Measurements from ENCODE around the gene SEC14L2.

SEC14L2 gene

DNA sequence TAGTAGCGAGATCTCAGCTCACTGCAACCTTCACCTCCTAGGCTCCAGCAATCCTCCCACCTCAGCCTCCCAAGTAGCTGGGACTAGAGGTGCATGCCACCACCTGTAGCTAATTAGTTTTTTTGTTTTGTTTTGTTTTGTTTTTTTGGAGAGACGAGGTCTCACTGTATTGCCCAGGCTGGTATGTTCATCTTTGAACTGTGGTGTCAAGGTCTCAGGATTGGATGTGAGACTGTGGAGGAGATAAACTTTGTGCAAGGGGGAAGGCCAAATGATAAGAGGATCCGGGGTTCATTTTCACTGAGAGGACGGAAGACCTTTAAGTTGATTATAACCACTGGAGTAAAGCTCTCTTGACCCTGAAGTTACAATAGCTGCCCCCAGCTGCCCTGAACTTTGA is 8.9 kb downstream of the SEC14L2 start:
- no peak for DNase-seq (ENCODE audit: low spot score)

- no peak for DNase-seq (ENCODE audit: low spot score)
Measured at GRCh38 chr22:30406400-30406799, 9.6 kb downstream of the SEC14L2 start.

- no peak for DNase-seq (ENCODE audit: low spot score)
Measured at GRCh38 chr22:30408388-30409102, 11.7 kb downstream of the SEC14L2 start.

- no peak for DNase-seq (ENCODE audit: low spot score)
Measured at GRCh38 chr22:30411780-30412179, 15.0 kb downstream of the SEC14L2 start.

DNA sequence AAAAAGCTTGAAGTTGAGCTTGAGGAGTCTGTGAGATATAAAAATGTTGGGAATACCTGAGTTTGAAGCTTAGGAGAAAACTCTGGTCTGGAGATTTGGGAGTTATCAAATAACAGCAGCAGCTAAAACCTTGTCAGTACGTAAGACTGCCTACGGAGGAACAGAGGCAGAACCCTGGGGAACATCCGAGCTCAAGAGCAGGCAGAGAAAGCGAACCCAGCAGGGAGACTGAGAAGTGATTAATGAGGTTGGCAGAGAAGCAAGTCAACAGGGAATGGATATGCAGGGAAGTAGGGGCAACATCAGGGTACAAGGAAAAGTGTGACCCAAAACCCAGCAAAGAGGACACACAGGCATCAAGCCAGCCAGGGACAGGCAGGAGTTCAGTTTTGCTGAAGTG is 16.2 kb downstream of the SEC14L2 start:
- DNase-seq (ENCODE audit: low spot score) = no peak

DNA sequence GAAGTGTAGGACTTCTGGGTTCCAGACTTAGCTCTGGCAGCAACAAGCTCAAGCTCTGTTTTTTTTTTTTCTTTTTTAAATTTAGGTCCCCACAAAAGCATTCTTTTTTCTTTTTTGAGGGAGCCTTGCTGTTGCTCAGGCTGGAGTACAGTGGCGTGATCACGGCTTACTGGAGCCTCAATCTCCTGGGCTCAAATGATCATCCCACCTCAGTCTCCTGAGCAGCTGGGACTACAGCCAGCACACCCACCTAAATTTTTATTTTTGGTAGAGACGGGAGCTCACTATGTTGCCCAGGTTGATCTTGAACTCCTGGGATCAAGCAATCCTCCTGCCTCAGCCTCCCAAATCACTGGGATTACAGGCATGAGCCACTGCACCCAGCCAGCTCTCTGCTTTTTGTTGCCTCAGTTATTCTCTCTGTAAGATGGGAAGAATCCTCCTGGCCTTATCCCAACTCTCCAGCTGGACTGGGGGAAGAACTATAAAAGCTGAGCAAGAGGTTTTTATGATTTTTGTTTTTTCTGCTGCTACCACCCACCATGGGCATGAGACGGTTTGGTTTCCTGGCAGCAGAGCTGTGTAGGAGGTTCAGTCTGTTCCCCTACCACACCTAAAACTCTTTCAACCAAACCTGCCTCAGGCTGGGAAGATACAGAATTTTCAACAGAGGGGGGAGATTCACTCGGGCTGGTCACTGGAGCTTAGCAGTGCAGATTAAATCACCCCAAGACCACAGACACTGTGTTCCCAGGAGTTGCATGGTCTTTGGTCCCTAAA is 17.1 kb downstream of the SEC14L2 start:
- no peak for DNase-seq (ENCODE audit: low spot score)

DNA sequence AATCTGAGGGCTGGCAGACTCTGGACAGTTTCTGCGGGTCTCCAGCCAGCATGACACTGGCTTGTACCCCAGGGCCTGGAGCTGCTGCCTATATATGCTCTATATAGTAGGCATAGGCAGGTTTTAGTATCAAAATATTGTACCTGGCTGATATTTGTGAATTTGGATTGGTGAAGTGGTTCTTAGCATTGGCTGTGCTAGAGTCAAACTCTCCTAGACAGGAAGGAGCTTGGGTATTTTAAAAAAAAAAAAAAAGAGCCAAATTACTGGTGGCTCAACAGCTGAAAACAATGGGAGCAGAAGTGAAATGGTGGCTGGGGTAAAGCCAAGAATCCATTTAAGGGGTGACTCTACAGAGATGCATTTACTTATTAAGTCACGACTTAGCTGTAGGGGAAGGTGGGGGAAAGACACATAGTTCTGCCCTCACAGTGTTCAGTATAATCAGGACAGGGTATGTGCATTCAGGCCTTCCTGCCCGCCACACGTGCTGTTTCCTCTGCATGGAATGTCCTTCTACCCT is 17.8 kb downstream of the SEC14L2 start:
- no peak for DNase-seq (ENCODE audit: low spot score)

- DNase-seq (ENCODE audit: low spot score) = no peak
Measured at GRCh38 chr22:30416403-30416802, 19.6 kb downstream of the SEC14L2 start.

DNA sequence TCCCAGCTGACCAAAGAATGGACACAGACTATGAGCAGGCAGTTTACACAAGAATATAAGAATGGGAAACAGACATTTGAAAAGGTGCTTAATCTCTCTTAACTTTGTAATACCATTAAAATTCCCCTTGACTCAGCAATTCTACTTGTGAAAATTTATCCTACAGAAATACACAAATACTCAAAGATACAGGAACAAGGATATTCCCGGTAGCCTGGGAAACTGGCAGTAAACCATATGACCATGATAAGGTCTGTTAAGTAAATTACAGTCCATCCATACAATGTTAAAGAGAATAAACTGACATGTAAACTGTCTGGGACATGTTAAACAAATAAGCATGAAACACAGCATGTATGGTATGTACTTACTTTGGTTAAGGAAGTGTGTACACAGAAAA is 20.0 kb downstream of the SEC14L2 start:
- DNase-seq (ENCODE audit: low spot score) = no peak

DNA sequence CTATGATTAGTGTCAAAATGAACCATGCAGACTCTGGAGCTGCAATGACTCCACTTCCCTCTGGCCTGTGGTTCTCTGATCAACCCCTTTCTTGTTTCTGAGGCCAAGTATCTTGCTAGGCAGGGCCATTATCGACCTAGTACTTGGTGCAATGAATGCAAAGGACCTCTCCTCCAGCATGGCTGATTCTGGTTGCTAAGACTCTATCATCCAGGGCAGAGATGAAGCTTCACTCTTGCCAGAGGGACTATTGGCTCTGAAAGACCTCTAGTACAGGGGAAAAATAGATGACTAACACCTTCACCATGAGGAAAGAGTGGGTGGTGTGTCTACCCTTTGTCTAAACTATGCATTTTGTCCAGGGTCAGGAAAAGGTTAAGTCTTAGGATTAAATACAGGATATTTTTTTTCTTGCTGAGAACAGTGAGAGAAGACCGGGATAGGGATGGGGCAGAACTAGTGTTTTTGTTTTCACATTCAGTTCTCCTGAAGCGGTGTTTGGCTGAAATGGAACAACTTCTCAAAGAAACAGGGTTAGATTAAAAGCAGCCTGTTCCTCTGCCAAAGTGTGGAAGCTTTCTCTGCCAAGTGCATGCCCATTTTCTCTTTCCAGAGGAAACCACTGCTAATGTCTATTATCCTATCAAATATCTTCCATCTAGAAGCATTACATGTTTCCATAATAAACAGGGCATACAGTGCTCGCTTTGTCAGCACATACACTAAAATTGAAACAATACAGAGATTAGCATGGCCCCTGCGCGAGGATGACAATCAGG is 23.7 kb downstream of the SEC14L2 start:
- no peak for DNase-seq (ENCODE audit: low spot score)

DNA sequence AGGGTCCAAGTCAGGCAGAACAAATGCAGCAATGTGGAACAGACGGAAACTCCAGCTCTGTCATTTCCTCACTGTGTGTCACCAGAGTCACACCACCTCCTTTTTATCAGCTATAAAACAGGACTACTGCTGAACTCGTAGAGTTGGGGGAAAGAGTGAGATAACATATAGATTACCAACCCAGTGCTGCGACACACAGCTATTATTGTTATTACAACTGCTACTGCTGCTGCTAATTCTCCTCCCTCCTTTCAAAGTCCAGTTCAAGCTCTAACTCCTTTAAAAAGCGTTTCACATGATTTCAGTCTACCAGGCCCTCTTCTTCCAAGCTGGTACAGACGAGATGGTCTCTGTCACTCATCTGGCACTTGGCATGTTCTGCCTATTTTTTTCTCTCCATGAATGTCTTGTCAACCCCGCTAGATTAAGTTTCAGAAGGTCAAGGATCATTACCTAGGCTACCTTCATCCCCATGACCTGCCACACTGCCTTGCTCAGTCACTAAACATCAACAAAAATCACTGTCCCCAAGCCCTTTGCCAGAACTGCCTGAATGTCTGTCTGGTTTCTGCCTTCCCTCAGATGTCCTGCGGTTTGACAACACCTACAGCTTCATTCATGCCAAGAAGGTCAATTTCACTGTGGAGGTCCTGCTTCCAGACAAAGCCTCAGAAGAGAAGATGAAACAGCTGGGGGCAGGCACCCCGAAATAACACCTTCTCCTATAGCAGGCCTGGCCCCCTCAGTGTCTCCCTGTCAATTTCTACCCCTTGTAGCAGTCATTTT is 25.1 kb downstream of the SEC14L2 start:
- DNase-seq (ENCODE audit: low spot score) = no peak

DNA sequence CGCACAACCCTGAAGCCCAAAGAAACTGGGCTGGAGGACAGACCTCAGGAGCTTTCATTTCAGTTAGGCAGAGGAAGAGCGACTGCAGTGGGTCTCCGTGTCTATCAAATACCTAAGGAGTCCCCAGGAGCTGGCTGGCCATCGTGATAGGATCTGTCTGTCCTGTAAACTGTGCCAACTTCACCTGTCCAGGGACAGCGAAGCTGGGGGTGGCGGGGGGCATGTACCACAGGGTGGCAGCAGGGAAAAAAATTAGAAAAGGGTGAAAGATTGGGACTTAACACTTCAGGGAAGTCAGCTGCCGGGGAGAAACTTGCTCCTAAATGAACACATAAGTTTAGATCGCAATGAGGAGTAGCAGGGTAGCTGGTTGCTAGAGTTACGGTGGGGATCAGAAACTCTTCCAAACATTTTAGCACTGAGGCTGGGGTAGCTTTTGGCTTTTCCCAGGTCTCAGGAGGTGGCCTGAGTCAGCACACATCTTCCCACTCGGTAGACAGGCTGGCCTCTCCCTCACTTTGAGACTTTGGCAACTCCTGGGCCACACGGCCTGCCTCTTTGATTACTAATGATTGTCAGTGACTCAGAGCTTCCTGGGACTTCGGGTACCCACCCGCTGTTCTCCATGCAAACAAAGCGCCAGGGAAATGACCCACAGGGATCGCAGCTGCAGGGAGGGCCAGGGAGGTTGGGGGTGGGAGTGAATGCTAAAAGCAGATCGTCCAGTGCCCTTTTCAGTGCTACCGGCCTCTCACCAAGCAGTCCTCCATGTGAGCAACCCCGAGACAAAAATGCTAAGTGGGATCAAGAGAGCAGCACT is 25.9 kb downstream of the SEC14L2 start:
- peak; percentile 49 for DNase-seq (ENCODE audit: low spot score)

DNA sequence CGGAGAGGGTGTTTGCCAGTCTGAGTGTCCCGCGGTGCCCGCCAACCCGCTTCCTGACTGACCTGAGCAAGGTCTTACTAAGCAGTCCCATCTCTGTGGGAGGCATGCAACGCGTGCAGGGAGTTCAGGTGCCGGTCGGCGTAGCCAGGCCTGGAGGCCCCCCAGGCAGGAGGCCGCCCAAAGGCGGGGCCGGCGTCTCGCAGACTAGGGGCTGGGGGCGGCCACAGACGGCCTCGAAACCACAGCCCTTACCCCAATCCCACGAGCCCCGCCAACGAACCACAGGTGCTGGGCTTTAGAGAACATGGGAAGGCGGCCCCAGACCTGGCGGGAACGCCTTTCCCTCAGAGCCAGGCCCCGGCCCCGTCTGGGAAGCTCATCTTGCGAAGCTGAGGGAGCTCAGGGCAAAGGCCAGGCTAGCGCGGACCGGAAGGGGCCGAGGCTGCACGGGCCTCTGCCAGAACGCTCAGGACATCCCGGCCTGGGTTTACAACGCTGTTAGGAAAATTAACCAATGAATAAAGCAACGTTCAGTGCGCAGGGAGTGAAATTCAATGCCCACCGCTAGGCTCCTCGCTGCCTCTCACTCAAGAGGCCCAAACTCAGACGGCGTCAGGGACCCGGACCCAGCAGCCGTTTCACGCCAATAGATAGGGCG is 26.6 kb downstream of the SEC14L2 start:
- DNase-seq (ENCODE audit: low spot score) = peak; percentile 53

DNA sequence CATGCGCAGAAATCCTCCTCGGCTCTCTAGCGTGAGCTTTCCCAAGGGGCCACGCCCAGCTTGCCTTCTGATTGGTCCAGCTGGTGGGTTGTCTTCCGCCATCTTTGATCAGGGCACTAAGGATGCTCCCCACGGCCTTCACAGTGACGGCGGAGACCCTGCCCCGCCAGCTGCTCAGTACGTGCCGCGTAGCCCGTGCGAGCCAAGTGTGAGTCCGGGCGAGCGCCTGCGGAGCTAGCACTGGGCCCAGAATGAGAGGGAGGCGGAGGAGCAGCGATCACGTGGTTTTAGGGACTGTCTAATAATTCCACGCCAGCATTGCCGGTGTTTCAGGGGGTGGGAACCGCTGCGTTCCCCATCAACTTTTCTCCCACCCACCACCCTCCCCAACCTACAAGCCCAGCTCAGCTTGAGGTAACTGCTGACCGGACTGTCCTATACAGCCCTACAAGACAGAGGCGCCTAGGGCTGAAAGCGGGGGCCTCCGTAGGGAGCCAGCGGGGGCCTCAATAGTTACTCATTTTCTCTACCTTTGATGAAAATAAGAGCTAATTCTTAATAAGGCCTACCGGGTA is 27.2 kb downstream of the SEC14L2 start:
- peak; percentile 100 for DNase-seq (ENCODE audit: low spot score)

DNA sequence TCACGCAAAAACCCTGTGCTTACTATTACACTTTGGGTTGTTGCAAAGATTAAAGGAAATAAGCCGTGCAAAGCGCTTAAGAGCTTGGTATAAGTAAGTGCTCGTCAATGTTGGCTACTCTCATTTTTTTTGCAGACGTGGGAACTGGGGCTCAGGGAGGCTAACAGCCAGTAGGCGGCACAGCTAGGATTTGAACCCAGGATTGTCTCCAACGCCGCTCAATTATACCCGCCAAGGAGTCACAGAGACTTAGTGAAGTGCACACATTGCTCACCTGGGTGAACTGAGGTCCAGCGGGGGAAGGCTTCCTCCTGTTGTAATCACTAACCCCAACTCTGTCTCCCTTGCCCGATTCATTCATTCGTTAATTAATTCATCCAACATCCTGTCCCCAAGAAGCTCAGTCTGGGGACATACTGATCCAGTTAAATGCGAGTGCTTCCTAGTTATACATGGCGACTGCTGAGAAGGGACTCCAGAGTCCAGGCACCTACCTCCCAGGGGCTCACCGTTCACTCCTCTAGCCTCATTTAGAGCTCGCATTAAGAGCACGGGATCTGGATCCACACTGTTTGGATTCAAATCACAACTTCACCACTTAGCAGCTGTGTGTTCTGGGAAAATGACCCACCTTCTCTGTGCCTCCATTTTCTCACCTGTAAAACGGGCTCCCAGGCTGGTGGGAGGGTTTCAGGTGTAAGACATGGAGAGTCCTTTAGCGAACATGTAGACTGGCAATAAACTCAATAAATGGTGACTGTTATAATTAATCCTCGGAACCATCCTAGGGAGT is 27.9 kb downstream of the SEC14L2 start:
- peak; percentile 37 for DNase-seq (ENCODE audit: low spot score)

DNA sequence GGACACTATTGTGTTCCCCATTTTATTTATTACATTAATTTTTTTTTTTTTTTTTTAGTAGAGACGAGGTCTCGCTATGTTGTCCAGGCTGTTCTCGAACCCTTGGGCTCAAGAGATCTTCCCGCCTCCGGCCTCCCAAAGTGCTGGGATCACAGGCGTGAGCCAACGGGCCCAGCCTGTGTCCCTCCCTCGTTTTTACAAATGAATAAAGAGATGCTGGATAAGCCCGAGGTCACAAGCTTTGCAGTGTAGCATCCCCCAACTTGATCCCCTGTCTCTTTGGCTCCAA is 28.5 kb downstream of the SEC14L2 start:
- DNase-seq (ENCODE audit: low spot score) = no peak

GRCh38 chr22:30425616-30426387 is 29.0 kb downstream of the SEC14L2 start, which contains the start of gene MTFP1:
Gene MTFP1, plus strand, starts transcription at chr22:30425768. Its CDS starts 112 bp downstream, at chr22:30425880.
- DNase-seq (ENCODE audit: low spot score) = peak; percentile 59

Data from activated CD4-positive, alpha-beta T cell treated with anti-CD3 and anti-CD28 coated beads, Interleukin-2, Interleukin-4, amounts not matched to agents 100 ng/mL and 50 ng/mL, durations not matched to agents 16 hours and 8 hours (primary cell).